HepG2 (cell line): Measurements from ENCODE around the gene DCC. TPM values are rescaled to one million over a fixed set of nuclear protein-coding genes. Genes with fewer than 3 reads are reported as not detected.

Experiments used
- ATAC-seq: fragments of 200-7000 bp; cut with Tn5 transposase; 3 replicates; pipeline ENCODE4 v1.9.1; 2020; ENCODE audit warnings: mild to moderate bottlenecking, moderate library complexity
- BruUV-seq: library from RNA; stranded (reverse); fragments of 400-500 nt; replicated peaks from 2 replicates; lab custom pipeline; 2021; lab: Mats Ljungman, UMichigan
- CTCF ChIA-PET: fragments of 300-600 bp; formaldehyde crosslinking; extraction: SDS; loops from one replicate; lab custom pipeline; 2021; ENCODE audit warnings: low total read pairs, inconsistent platforms, low intra/inter-chr PET ratio; lab: Yijun Ruan, JAX
- POLR2A ChIA-PET: fragments of 350-600 bp; sonication (Branson Sonifier 250); formaldehyde crosslinking; loops from one replicate; lab custom pipeline; 2020; ENCODE audit warnings: antibody characterized with exemption, inconsistent platforms; lab: Yijun Ruan, JAX
- DNase-seq: peaks from one replicate; pipeline ENCODE4 v3.0.0-alpha.2; 2015; ENCODE audit warnings: low spot score
- FAIRE-seq: peaks from 3 replicates; lab custom pipeline; 2011; peaks lifted over from hg19 to GRCh38; lab: Jason Lieb, UNC
- H2AFZ ChIP-seq: one replicate; pipeline ENCODE4 v1.6.1; 2011; ENCODE audit warnings: low read length, inconsistent platforms
- H3K27ac ChIP-seq: fragments of 300-600 bp; 3 replicates; pipeline ENCODE4 v1.8.0; 2011; ENCODE audit warnings: mixed run types, mild to moderate bottlenecking, mixed read lengths, low read length, inconsistent platforms; ENCODE audit not compliant: insufficient read depth; ENCODE audit errors: extremely low read length
- H3K27me3 ChIP-seq, 2 experiments: fragments of 200-600 bp in 1 of 2; 2 replicates in 1 of 2; 3 replicates in 1 of 2; pipeline versions ENCODE4 v1.6.0 to v1.8.0; 2011; ENCODE audit warnings: low read length in 2 of 2, mild to moderate bottlenecking in 2 of 2, moderate library complexity in 2 of 2, inconsistent platforms in 1 of 2; ENCODE audit not compliant: insufficient read depth in 2 of 2, control insufficient read depth in 1 of 2
- H3K36me3 ChIP-seq, 2 experiments: fragments of 200-600 bp in 1 of 2; replicated peaks in 1 of 2; 2 replicates in 1 of 2; 3 replicates in 1 of 2; pipeline versions ENCODE4 v1.5.1 to v1.8.0; 2011; ENCODE audit warnings: low read length in 2 of 2, inconsistent platforms in 1 of 2; ENCODE audit not compliant: insufficient read depth in 2 of 2, control insufficient read depth in 1 of 2
- H3K4me1 ChIP-seq: 2 replicates; pipeline ENCODE4 v1.5.1; 2012; ENCODE audit warnings: low read length, inconsistent platforms; ENCODE audit not compliant: insufficient read depth
- H3K4me2 ChIP-seq: 2 replicates; pipeline ENCODE4 v1.6.0; 2011; ENCODE audit warnings: low read depth, low read length, inconsistent platforms
- H3K4me3 ChIP-seq, 3 experiments: fragments of 200-600 bp in 1 of 3; sonication (generic), shearing (Covaris generic) in 1 of 3; replicated peaks in 1 of 3; 2 replicates each; pipeline ENCODE4 v1.5.1; 2011 to 2016; ENCODE audit warnings: low read length in 3 of 3, inconsistent platforms in 2 of 3, low read depth in 2 of 3, mild to moderate bottlenecking in 2 of 3, control low read depth in 1 of 3, mixed read lengths in 1 of 3; ENCODE audit not compliant: insufficient read depth in 1 of 3
- H3K79me2 ChIP-seq: one replicate; pipeline ENCODE4 v1.6.1; 2011; ENCODE audit warnings: low read length, inconsistent platforms; ENCODE audit not compliant: insufficient read depth
- H3K9ac ChIP-seq: 2 replicates; pipeline ENCODE4 v1.6.0; 2011; ENCODE audit warnings: mild to moderate bottlenecking, low read depth, low read length, inconsistent platforms; ENCODE audit not compliant: insufficient read depth
- H3K9me3 ChIP-seq: 2 replicates; pipeline ENCODE4 v1.5.1; 2012; ENCODE audit warnings: mild to moderate bottlenecking, low read length
- H4K20me1 ChIP-seq: 2 replicates; pipeline ENCODE4 v1.6.0; 2011; ENCODE audit warnings: inconsistent platforms, mild to moderate bottlenecking, low read length, moderate library complexity; ENCODE audit not compliant: insufficient read depth
- EP300 ChIP-seq, 3 experiments: sonication (generic) in 1 of 3; formaldehyde crosslinking in 1 of 3; IDR thresholded peaks; 2 replicates each; pipeline versions ENCODE4 v1.5.1 to v1.6.1; 2011 to 2020; ENCODE audit warnings: low read depth in 2 of 3, low read length in 2 of 3, borderline replicate concordance in 1 of 3, improper control_type of control experiment in 1 of 3, mild to moderate bottlenecking in 1 of 3, missing genetic modification reagents in 1 of 3, moderate library complexity in 1 of 3
- FOXC1 ChIP-seq: sonication (generic); formaldehyde crosslinking; IDR thresholded peaks from 2 replicates; pipeline ENCODE4 v1.8.0; 2022; ENCODE audit warnings: mild to moderate bottlenecking, missing genetic modification reagents, borderline replicate concordance
- HMGA1 ChIP-seq: sonication (generic); formaldehyde crosslinking; conservative IDR thresholded peaks from 2 replicates; pipeline ENCODE4 v1.4.0; 2020; ENCODE audit warnings: missing genetic modification reagents
- IRX3 ChIP-seq: sonication (generic); formaldehyde crosslinking; IDR thresholded peaks from 2 replicates; pipeline ENCODE4 v1.8.1; 2023; ENCODE audit warnings: mild to moderate bottlenecking, low read depth, missing genetic modification reagents, borderline replicate concordance
- MIER2 ChIP-seq: IDR thresholded peaks from 2 replicates; pipeline ENCODE4 v1.6.1; 2016; ENCODE audit warnings: missing biosample characterization, missing genetic modification reagents
- RORA ChIP-seq: sonication (generic); formaldehyde crosslinking; IDR thresholded peaks from 2 replicates; pipeline ENCODE4 v1.5.0; 2020; ENCODE audit warnings: mild to moderate bottlenecking, missing genetic modification reagents, moderate library complexity
- XBP1 ChIP-seq: sonication (generic); formaldehyde crosslinking; IDR thresholded peaks from 2 replicates; pipeline ENCODE4 v1.5.0; 2020; ENCODE audit warnings: missing genetic modification reagents
- ZNF136 ChIP-seq: sonication (generic); formaldehyde crosslinking; IDR thresholded peaks from 2 replicates; pipeline ENCODE4 v1.8.1; 2022; ENCODE audit warnings: low read depth, mild to moderate bottlenecking, moderate library complexity, missing genetic modification reagents
- ZNF224 ChIP-seq: sonication (generic); formaldehyde crosslinking; IDR thresholded peaks from 2 replicates; pipeline ENCODE4 v1.5.0; 2020; ENCODE audit warnings: mild to moderate bottlenecking, missing genetic modification reagents
- ZNF225 ChIP-seq: sonication (generic); formaldehyde crosslinking; IDR thresholded peaks from 2 replicates; pipeline ENCODE4 v1.4.0; 2020; ENCODE audit warnings: mild to moderate bottlenecking, missing genetic modification reagents
- ZNF569 ChIP-seq: sonication (generic); formaldehyde crosslinking; IDR thresholded peaks from 2 replicates; pipeline ENCODE4 v1.5.0; 2020; ENCODE audit warnings: mild to moderate bottlenecking, missing genetic modification reagents, moderate library complexity, borderline replicate concordance
- WGBS: methylation state at CpG from one replicate; pipeline ENCODE4 v1.1.6; 2017; ENCODE audit warnings: low lambda C conversion rate; 5-methylcytosine and 5-hydroxymethylcytosine counted together
- in situ Hi-C: cut with HindIII; loops from 2 replicates; pipeline ENCODE4 v1.10.0; 2017; ENCODE audit warnings: low pct_unique_long_range_greater_than_20kb; ENCODE audit not compliant: extremely low pct_ligation_motif_present
- intact Hi-C: fragments of 100-400 bp; cut with micrococcal nuclease; formaldehyde crosslinking; loops from one replicate; pipeline ENCODE4 v1.10.0; 2022; ENCODE audit not compliant: unreplicated experiment
- polyA plus RNA-seq, 8 experiments: library from polyadenylated mRNA; depleted of rRNA in 3 of 8; stranded (reverse) in 7 of 8; unstranded in 1 of 8; fragments of >200 nt; fragmentation: Illumina TruSeq in 4 of 8; extraction: Trizol in 4 of 8; gene quantifications; 2 replicates each; pipeline versions ENCODE4 v1.2.1 to v1.2.3, GENCODE V29; 2011 to 2016; ENCODE audit warnings: low read depth in 4 of 8, missing spikeins in 1 of 8, mixed read lengths in 1 of 8; ENCODE audit not compliant: insufficient read depth in 1 of 8
- total RNA-seq, 5 experiments: library from RNA; depleted of rRNA; stranded (reverse); fragments of >200 nt; fragmentation: Illumina TruSeq; extraction: Trizol; gene quantifications; 2 replicates each; pipeline ENCODE4 v1.2.3, GENCODE V29; 2016; ENCODE audit warnings: low read depth in 1 of 5
- TF ChIP-seq, protein P1 (sequence below): sonication (generic); formaldehyde crosslinking; IDR thresholded peaks from 2 replicates; pipeline ENCODE4 v1.5.0; 2020; ENCODE audit warnings: mild to moderate bottlenecking, missing genetic modification reagents
- TF ChIP-seq, protein P2 (sequence below): sonication (generic); formaldehyde crosslinking; IDR thresholded peaks from 2 replicates; pipeline ENCODE4 v1.5.1; 2020; ENCODE audit warnings: missing genetic modification reagents, mild to moderate bottlenecking, borderline replicate concordance
- TF ChIP-seq, protein P3 (sequence below): sonication (generic); formaldehyde crosslinking; IDR thresholded peaks from 2 replicates; pipeline ENCODE4 v1.9.0; 2021; ENCODE audit warnings: missing genetic modification reagents, mild to moderate bottlenecking, borderline replicate concordance
- TF ChIP-seq, protein P4 (sequence below): sonication (generic); formaldehyde crosslinking; IDR thresholded peaks from 2 replicates; pipeline ENCODE4 v1.8.1; 2022; ENCODE audit warnings: mild to moderate bottlenecking, missing genetic modification reagents
- TF ChIP-seq, protein P5 (sequence below): sonication (generic); formaldehyde crosslinking; IDR thresholded peaks from 2 replicates; pipeline ENCODE4 v1.8.1; 2023; ENCODE audit warnings: mild to moderate bottlenecking, missing genetic modification reagents, borderline replicate concordance

Gene DCC
- total and polyA plus RNA-seq, 2 of the 13 experiments (the other 11 are each of a cell fraction or from before 2014, with no cell fraction given): not detected

DNA sequence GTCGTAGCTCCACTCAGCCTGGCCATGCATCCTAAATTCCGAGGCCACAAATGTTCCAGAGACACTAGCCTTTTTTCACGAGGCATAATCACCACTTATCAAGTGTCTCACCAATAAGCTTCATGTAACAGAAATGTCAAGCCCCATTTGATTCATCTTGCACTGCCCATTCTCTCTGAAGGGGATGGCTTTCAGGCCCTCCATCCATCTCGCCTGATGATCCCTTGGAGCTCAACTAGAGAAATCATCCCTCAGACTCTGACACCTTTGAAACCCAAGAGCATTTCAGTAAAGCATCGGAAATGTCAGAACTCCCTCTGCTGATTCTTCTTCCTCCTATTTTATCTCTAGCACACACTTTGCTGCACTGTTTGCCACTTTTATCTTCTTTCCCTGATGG lies 91.7 kb downstream of the DCC start:
- CTCF ChIA-PET: no interaction called here
- Histone ChIP-seq H3K27ac (no peak overlapping the region), H3K4me3 (no peak overlapping the region), H3K36me3 (no peaks in the 10 kb centered on the region), H3K4me1 (no peaks in the 10 kb centered on the region), H3K79me2 (no peaks in the 10 kb centered on the region), H3K9me3 (no peaks in the 10 kb centered on the region), H2AFZ (no peak overlapping the region), H3K9ac (no peak overlapping the region), H4K20me1 (no peaks in the 10 kb centered on the region), H3K27me3 (no peaks in the 10 kb centered on the region), H3K4me2 (no peak overlapping the region)
- ATAC-seq (no peak), DNase-seq (no peak), FAIRE-seq (no peak)
- POLR2A ChIA-PET: no interaction called here
- WGBS: 25% methylated on average over 4 of the region's 5 CpGs
- BruUV-seq: no TSS peak
- intact Hi-C loops (no loop called here), in situ Hi-C loops (no loop called here)
- TF ChIP-seq, protein P1, sequence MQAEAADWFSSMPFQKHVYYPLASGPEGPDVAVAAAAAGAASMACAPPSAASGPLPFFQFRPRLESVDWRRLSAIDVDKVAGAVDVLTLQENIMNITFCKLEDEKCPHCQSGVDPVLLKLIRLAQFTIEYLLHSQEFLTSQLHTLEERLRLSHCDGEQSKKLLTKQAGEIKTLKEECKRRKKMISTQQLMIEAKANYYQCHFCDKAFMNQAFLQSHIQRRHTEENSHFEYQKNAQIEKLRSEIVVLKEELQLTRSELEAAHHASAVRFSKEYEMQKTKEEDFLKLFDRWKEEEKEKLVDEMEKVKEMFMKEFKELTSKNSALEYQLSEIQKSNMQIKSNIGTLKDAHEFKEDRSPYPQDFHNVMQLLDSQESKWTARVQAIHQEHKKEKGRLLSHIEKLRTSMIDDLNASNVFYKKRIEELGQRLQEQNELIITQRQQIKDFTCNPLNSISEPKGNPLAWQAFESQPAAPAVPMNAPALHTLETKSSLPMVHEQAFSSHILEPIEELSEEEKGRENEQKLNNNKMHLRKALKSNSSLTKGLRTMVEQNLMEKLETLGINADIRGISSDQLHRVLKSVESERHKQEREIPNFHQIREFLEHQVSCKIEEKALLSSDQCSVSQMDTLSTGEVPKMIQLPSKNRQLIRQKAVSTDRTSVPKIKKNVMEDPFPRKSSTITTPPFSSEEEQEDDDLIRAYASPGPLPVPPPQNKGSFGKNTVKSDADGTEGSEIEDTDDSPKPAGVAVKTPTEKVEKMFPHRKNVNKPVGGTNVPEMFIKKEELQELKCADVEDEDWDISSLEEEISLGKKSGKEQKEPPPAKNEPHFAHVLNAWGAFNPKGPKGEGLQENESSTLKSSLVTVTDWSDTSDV: no peak
- no peak for TF ChIP-seq MIER2 (CRISPR knock-in tag)
- TF ChIP-seq HMGA1 (CRISPR knock-in tag): no peak
- TF ChIP-seq, protein P2, sequence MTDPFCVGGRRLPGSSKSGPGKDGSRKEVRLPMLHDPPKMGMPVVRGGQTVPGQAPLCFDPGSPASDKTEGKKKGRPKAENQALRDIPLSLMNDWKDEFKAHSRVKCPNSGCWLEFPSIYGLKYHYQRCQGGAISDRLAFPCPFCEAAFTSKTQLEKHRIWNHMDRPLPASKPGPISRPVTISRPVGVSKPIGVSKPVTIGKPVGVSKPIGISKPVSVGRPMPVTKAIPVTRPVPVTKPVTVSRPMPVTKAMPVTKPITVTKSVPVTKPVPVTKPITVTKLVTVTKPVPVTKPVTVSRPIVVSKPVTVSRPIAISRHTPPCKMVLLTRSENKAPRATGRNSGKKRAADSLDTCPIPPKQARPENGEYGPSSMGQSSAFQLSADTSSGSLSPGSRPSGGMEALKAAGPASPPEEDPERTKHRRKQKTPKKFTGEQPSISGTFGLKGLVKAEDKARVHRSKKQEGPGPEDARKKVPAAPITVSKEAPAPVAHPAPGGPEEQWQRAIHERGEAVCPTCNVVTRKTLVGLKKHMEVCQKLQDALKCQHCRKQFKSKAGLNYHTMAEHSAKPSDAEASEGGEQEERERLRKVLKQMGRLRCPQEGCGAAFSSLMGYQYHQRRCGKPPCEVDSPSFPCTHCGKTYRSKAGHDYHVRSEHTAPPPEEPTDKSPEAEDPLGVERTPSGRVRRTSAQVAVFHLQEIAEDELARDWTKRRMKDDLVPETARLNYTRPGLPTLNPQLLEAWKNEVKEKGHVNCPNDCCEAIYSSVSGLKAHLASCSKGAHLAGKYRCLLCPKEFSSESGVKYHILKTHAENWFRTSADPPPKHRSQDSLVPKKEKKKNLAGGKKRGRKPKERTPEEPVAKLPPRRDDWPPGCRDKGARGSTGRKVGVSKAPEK (CRISPR knock-in tag): no peak
- no peak for TF ChIP-seq FOXC1
- TF ChIP-seq ZNF225 (CRISPR knock-in tag): no peak
- TF ChIP-seq, protein P3, sequence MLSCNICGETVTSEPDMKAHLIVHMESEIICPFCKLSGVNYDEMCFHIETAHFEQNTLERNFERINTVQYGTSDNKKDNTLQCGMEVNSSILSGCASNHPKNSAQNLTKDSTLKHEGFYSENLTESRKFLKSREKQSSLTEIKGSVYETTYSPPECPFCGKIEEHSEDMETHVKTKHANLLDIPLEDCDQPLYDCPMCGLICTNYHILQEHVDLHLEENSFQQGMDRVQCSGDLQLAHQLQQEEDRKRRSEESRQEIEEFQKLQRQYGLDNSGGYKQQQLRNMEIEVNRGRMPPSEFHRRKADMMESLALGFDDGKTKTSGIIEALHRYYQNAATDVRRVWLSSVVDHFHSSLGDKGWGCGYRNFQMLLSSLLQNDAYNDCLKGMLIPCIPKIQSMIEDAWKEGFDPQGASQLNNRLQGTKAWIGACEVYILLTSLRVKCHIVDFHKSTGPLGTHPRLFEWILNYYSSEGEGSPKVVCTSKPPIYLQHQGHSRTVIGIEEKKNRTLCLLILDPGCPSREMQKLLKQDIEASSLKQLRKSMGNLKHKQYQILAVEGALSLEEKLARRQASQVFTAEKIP (CRISPR knock-in tag): no peak
- TF ChIP-seq, protein P4, sequence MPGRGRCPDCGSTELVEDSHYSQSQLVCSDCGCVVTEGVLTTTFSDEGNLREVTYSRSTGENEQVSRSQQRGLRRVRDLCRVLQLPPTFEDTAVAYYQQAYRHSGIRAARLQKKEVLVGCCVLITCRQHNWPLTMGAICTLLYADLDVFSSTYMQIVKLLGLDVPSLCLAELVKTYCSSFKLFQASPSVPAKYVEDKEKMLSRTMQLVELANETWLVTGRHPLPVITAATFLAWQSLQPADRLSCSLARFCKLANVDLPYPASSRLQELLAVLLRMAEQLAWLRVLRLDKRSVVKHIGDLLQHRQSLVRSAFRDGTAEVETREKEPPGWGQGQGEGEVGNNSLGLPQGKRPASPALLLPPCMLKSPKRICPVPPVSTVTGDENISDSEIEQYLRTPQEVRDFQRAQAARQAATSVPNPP (CRISPR knock-in tag): no peak
- TF ChIP-seq XBP1 (CRISPR knock-in tag): no peak
- TF ChIP-seq, protein P5, sequence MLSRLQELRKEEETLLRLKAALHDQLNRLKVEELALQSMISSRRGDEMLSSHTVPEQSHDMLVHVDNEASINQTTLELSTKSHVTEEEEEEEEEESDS (CRISPR knock-in tag): no peak
- TF ChIP-seq RORA: no peak
- no peak for TF ChIP-seq ZNF224
- no peak for TF ChIP-seq ZNF569 (CRISPR knock-in tag)
- TF ChIP-seq ZNF136 (CRISPR knock-in tag): no peak
- no peak for TF ChIP-seq IRX3 (CRISPR knock-in tag)
- no peak for TF ChIP-seq EP300 (IDR thresholded peaks at IDR 0.05; ENCODE audit: low read depth in 2 of 2, low read length in 2 of 2)
- TF ChIP-seq EP300 (CRISPR knock-in tag; IDR thresholded peaks at IDR 0.05; ENCODE audit: borderline replicate concordance): no peak
